GM21360 (cell line): ENCODE measurements around the gene HM13.
"Not testable (repeated sequence)": the region's sequence is repeated elsewhere in the genome, so short reads cannot be mapped to it uniquely, and the experiment has no call there.

Experiments used
- ATAC-seq: cut with Tn5 transposase; IDR thresholded peaks from one replicate; pipeline ENCODE4 v1.9.1; 2021; ENCODE audit warnings: mild to moderate bottlenecking, moderate library complexity; ENCODE audit not compliant: unreplicated experiment

HM13 gene

DNA sequence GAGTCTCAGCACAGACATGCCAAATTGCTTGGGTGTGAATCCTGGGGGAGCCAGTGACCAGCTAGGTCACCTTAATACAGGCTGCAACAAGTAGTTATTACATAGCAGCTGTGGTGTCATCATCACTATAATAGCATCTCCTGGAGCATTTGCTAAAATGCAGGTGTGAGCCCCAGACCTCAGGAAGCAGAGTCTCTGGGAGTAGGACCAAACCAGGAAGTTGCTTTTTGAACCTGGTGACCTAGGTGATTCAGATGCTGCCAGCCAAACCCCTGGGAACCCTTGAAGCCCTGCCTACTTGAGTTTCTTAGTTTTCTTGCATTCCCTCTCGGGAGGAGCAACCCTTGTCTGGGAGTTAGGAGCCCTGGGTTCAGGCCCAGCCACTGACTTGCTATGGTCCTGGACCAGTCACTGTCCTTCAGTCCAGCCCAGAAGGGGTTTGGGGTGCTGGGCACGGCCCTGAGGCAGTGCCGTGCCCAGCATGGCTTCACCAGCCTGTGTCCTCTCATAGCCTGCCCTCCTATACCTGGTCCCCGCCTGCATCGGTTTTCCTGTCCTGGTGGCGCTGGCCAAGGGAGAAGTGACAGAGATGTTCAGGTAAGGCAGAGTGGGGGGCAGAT lies 51.6 kb downstream of the HM13 start:
- no peak for ATAC-seq

DNA sequence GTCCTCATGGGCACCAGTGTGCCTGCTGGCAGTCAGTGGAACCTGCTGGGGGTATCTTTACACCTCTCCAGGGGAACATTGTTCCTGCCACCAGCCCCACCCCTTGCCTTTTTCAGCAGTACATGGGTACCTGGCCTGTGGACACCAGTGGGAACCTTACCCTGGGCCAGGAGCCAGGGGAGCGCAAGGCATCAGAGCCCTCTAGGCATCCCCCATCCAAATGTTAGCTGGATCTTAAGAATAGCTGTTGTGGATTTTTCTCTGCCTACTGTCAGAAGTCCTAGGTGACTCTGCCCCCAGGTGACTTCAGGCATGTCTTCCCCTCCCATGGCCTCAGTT lies 52.0 kb downstream of the HM13 start:
- no peak for ATAC-seq

- no peak for ATAC-seq
Observed at GRCh38 chr20:31566658-31567379, 52.6 kb downstream of the HM13 start.

DNA sequence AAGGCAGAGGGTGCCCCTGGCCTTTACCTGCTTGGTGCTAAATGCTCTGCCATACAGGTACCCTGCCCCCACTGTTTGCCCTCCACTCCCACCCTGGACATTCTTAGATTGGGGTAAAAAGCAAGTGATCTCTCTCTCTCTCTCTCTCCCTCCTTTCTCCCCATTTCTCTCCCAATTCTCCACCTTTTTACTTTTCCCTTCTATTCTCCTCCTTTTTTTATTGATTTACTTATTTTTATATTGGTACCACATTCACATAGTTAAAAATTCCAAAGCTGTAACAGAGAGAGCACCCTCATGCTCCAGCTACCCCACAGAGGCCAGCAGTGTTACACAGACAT lies 53.1 kb downstream of the HM13 start:
- no peak for ATAC-seq

DNA sequence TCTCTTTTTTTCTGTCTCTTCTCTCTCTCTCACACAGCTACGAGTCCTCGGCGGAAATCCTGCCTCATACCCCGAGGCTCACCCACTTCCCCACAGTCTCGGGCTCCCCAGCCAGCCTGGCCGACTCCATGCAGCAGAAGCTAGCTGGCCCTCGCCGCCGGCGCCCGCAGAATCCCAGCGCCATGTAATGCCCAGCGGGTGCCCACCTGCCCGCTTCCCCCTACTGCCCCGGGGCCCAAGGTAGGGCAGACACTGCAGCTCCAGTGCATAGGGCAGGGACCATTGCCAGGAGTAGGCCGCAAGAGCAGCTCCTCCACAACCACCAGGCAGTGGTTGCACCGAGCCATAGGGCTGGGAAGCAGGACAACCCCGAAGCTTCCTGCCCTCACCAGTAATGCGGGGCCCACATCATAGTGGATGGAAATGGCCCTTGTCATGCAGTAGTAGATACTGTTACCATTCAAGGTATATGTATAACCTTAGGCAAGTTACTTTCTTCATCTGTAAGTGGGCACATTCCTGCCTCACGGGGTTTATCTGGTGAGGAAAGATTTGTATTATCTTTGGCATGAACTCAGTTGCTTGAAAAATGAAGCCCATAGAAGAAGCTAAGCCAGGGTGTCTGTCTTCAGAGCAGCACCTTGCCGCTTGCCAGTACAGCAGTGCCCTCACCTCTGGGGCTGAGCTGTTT lies 53.9 kb downstream of the HM13 start:
- no peak for ATAC-seq

DNA sequence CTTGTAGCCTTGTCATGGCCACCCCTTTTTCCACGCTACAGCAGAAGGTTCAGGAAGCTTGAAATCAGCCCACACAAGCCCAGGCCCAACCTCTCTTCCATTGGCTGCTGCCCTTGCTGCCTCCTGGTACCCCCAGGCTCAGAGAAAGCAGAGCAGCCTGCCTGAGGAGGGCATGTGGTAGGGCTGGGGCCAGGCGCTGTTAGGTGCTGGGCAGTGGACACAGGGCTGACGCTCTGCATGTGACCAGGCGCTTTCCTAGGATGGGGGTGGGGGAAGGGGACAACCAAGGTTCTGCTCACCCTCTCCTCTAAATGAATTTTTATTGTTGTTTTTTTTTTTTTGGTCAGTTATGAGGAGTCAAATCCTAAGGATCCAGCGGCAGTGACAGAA lies 54.5 kb downstream of the HM13 start:
- no peak for ATAC-seq

- no peak for ATAC-seq
Observed at GRCh38 chr20:31569163-31570020, 55.1 kb downstream of the HM13 start.

DNA sequence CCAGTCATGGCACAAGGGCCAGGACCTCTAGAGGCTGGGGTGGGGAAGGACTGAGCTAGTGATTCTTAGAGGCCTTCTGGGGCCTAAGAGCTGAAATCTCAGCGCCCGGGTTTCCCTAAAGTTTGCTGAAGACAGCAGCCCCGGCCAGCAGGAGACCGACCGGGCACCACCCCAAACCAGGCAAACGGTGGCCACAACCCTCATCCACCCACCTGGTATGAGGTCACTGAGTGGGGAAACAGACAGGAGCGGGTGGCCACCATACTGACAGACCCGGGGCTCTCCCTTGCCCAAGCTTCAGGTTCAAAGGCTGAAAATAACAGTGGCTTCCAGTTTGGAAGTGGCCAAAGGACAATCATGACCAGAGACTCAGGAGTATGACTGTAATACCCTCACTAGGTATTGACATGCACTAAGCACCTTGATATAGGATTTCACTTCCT lies 55.8 kb downstream of the HM13 start:
- no peak for ATAC-seq

DNA sequence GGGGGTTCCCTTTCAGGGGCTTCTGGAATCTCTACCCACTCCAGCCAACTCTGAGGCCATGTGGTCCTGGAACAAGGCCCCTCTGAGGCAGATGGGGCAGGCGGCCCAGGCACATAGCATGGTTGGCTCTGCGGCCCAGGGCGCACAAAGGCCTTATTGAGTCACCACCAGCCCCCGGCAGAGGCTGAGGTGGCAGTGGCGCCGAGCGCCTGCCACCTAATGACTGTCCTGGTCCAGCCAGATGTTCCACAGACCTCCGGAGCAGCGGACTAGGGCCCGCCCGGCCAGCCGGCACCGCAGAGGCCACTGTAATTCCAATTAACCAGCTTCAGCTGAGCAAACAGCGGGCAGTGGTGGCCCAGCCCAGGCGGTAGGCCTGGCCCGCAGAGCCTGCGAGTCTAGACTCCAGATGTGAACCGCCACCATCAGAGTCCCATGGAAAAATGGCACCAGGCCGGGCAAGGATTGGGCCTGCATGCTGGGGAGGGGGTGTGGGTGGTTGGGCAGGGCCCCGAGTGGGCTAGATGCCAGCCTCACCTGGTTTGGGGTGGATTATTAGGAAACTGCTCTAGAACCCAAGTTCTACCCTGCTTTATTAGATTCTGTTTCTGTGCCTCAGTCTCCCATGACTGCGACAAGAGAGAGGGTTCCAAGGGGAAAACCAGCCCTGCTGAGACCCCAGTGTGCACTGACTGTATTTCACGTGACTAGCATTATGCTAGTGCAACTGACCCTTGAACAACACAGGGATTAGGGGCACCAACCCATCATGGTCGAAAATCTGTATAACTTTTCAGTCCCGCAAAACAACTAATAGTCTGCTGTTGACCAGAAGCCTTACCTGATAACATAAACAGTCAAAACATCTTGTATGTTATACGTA lies 56.7 kb downstream of the HM13 start:
- no peak for ATAC-seq

DNA sequence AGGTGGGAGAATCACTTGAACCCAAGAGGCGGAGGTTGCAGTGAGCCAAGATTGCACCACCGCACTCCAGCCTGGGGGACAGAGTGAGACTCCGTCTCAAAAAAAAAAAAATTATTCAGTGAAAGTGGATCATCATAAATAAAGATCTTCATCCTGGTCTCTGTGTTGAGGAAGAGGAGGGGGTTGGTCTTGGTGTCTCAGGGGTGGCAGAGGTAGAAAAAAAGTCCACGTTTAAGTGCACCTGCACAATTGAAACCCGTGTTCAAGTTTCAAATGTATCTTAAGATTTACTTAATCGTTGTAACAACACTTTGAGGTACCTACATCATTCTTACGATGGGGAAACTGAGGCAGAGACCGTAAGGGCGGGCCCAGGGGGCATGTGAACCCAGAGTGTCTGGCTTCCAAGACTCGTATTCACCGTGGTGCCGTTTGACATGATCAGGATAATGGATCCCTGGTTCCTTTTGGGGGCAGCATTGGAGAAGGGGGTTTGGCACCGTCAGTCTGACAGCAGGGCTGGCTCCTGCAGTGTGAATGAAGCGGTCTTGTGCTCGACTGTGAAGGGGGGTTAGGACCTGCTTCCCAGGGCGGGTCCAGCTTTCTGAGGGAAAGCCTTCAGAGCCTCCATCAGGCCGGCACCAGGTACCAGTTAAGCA lies 57.9 kb downstream of the HM13 start:
- ATAC-seq, result no peak

GRCh38 chr20:31572701-31573554 lies 58.7 kb downstream of the HM13 start:
- peak; percentile 88 for ATAC-seq

DNA sequence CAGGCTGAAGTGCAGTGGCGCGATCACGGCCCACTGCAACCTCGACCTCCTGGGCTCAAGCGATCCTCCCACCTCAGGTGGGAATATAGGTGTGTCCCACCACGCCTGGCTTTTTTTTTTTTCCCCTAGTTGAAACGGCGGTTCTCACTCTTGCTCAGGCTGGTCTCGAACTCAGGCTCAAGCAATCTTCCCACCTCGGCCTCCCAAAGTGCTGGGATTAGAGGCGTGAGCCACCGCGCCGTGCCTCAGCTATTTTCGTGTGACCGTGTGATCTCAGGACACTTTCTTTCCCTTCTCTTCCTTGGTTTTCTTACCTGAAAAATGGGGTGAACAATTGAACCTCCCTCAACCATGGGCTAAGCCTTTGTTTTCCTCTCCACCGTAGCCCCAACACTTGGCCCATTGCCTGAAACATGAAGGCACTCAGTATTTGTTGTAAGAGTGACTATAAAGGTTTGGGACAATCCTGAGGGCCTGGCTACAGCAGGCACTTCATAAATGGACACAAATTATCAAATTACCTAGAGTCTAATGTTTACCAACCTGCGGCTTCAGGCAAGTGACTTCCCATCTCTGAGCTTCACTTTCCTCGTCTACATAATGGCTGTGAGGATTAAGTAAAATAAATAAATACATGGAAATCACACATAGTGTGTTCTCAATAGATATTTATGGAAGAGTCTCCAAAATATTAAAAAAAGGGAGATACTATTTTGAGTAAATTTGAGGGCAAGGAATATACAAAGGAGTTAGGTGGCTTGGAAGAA lies 59.5 kb downstream of the HM13 start:
- no peak for ATAC-seq

GRCh38 chr20:31574986-31575385 lies 60.7 kb downstream of the HM13 start:
- not testable (repeated sequence) for ATAC-seq

GRCh38 chr20:31576751-31577150 lies 62.5 kb downstream of the HM13 start:
- ATAC-seq, result no peak

DNA sequence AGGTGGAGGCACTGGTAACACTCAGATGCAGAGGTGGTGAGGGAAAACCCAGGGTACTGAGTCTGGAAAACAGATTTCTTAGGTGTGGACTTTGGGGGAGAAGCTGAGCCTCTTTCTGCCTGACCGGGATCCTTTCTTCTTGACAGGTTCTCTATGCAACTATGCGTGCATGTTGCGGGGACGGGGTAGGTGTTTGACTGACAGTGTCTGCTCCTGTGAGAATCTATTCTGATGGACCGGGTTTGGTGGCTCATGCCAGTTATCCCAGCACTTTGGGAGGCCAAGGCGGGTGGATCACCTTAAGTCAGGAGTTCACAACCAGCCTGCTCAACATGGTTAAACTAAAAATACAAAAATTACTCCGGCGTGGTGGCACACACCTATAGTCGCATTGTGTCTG lies 63.0 kb downstream of the HM13 start:
- no peak for ATAC-seq

DNA sequence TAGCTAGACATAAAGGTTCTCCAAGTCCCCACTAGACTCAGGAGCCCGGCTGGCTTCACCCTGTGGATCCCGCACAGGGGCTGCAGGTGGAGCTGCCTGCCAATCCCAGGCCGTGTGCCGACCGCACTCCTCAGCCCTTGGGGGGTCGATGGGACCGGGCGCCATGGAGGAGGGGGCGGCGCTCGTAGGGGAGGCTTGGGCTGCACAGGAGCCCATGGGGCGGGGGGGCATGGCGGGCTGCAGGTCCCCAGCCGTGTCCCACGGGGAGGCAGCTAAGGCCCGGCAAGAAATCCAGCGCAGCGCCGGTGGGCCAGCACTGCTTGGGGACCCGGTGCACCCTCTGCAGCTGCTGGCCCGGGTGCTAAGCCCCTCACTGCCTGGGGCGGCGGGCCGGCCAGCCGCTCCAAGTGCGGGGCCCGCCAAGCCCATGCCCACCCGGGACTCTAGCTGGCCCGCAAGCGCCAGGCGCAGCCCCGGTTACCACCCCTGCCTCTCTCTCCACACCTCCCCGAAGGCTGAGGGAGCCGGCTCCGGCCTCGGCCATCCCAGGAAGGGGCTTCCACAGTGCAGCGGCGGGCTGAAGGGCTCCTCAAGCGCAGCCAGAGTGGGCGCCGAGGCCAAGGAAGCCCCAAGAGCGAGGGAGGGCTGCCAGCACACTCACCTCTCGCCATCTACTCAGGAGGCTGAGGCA lies 64.4 kb downstream of the HM13 start:
- no peak for ATAC-seq

- ATAC-seq, result no peak
Observed at GRCh38 chr20:31579245-31579644, 65.0 kb downstream of the HM13 start.
